Activated B cell treated with CpG ODN at 0.5 μM for 24 hours (primary cell): ENCODE data around the gene MECR. TPM values are rescaled to one million over a fixed set of nuclear protein-coding genes. Genes with fewer than 3 reads are reported as not detected.

Experiments
- ATAC-seq: fragments of 200-7000 bp; cut with Tn5 transposase; one replicate; pipeline ENCODE4 v1.10.0; 2021; ENCODE audit warnings: low read depth, mild to moderate bottlenecking, moderate library complexity
- CTCF ChIA-PET: fragments of 350-600 bp; sonication (Branson Sonifier 250); formaldehyde crosslinking; loops from one replicate; lab custom pipeline; 2021; ENCODE audit warnings: antibody characterized with exemption; lab: Charles Lee
- POLR2A ChIA-PET: fragments of 350-600 bp; sonication (Branson Sonifier 250); formaldehyde crosslinking; loops from one replicate; lab custom pipeline; 2021; ENCODE audit warnings: antibody characterized with exemption; lab: Charles Lee
- DNase-seq: peaks from one replicate; pipeline ENCODE4 v3.0.0; 2022
- H3K27ac Mint-ChIP-seq: one replicate; pipeline ENCODE4 v1.8.0; 2020; ENCODE audit warnings: mixed read lengths
- H3K27me3 Mint-ChIP-seq: one replicate; pipeline ENCODE4 v1.8.0; 2021; ENCODE audit warnings: mixed read lengths
- H3K36me3 Mint-ChIP-seq: one replicate; pipeline ENCODE4 v1.8.0; 2021; ENCODE audit warnings: low read depth, mixed read lengths
- H3K4me1 Mint-ChIP-seq: one replicate; pipeline ENCODE4 v1.8.0; 2021; ENCODE audit warnings: mixed read lengths
- H3K4me3 Mint-ChIP-seq: one replicate; pipeline ENCODE4 v1.8.0; 2020; ENCODE audit warnings: mild to moderate bottlenecking, mixed read lengths
- H3K9me3 Mint-ChIP-seq: one replicate; pipeline ENCODE4 v1.8.0; 2020; ENCODE audit warnings: mixed read lengths
- intact Hi-C: fragments of 100-400 bp; cut with micrococcal nuclease; formaldehyde crosslinking; loops from one replicate; pipeline ENCODE4 v1.15.1; 2024
- total RNA-seq: library from RNA; stranded (reverse); gene quantifications from 2 replicates; pipeline ENCODE4 v1.2.3, GENCODE V29; 2022
- TF ChIP-seq, protein P1 (sequence below): fragments of 200-600 bp; IDR thresholded peaks from one replicate; pipeline ENCODE4 v1.8.0; 2022; ENCODE audit warnings: antibody characterized with exemption, mild to moderate bottlenecking

The MECR gene
- total RNA-seq, 1 donor from 2014 or later, result 18.7 TPM

DNA sequence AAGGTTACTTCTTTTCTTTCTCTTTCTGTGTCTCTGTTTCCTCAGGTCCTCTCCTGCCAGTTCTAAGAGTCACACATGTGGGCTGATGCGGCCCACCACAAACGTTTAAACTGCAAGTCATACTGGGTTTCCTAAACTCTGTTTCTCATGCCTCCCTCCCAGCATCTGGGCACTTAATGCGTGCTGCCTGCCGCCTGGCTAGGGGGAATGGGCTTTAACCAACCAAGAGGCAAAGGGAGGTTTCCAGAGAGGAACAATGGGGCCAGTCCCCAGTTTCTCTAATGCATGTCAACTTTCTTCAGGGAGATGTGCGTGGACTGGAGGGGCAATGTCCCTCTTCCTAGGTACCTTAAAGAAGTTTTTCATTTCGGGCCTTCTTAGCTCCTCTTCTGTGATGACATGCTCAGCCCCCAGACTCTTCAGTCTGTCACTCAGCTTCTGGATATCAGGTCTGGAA lies 29.1 kb downstream of the MECR start:
- CTCF ChIA-PET, result interaction anchor here (1.1 to 4.0 kb wide), 12 partner anchors 9 to 842 kb away, joined by 3 to 40 read pairs (median 7); partner anchors contain the start of gene SRSF4
- Mint-ChIP-seq H3K4me1 (peaks cover 3% of the 10 kb centered on the region), H3K4me3 (no peak overlapping the region), H3K9me3 (no peaks in the 10 kb centered on the region), H3K27me3 (no peaks in the 10 kb centered on the region), H3K36me3 (peaks cover 36% of the 10 kb centered on the region), H3K27ac (no peak overlapping the region)
- POLR2A ChIA-PET, result interaction anchor here (1.3 to 1.9 kb wide), 3 partner anchors 19 to 320 kb away, joined by 3 to 6 read pairs (median 3); partner anchors contain the start of gene SRSF4
- DNase-seq (no peak), ATAC-seq (no peak)
- TF ChIP-seq, protein P1, sequence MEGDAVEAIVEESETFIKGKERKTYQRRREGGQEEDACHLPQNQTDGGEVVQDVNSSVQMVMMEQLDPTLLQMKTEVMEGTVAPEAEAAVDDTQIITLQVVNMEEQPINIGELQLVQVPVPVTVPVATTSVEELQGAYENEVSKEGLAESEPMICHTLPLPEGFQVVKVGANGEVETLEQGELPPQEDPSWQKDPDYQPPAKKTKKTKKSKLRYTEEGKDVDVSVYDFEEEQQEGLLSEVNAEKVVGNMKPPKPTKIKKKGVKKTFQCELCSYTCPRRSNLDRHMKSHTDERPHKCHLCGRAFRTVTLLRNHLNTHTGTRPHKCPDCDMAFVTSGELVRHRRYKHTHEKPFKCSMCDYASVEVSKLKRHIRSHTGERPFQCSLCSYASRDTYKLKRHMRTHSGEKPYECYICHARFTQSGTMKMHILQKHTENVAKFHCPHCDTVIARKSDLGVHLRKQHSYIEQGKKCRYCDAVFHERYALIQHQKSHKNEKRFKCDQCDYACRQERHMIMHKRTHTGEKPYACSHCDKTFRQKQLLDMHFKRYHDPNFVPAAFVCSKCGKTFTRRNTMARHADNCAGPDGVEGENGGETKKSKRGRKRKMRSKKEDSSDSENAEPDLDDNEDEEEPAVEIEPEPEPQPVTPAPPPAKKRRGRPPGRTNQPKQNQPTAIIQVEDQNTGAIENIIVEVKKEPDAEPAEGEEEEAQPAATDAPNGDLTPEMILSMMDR, result no peak
- intact Hi-C loops, result loop anchor here (1.0 kb wide), 1 partner anchor 168 kb away; no protein-coding TSS in a partner anchor

DNA sequence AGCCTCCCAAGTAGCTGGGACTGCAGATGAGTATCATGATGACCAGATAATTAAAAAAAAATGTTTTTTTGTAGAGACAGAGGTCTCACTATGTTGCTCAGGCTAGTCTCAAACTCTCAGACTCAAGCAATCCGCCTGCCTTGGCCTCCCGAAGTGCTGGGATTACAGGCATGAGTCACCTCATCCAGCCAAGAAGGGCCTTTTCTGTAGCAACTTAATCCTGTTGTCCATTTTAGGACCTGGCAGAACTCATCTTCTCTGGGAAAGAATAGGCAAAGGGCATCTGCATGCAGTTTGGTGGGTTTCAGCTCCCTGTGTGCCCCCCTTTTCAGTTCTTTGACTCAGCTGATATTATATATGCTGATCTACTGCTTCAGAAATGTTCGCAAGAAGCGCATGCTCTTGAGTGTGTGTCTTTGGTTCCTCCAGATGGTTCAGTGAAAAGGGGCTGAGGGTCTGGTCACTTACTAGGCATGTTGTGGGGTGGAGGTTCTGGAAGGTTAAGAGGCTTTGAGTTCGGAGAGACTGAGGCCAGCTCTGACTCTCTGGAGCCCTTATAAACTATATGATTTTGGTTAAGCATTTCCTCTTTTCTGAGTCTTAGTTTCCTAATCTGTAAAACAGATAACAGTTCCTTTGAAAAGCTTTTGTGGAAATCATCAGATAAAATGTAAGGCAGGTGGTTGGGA lies 29.7 kb downstream of the MECR start:
- intact Hi-C loops, result no loop called here
- no peaks in the 10 kb centered on the region for H3K27me3 Mint-ChIP-seq
- peaks cover 30% of the 10 kb centered on the region for H3K36me3 Mint-ChIP-seq
- no peak for DNase-seq
- TF ChIP-seq, protein P1, result no peak
- H3K9me3 Mint-ChIP-seq, result no peaks in the 10 kb centered on the region
- H3K27ac Mint-ChIP-seq, result no peak overlapping the region
- H3K4me3 Mint-ChIP-seq, result no peak overlapping the region
- CTCF ChIA-PET, result interaction anchor here (1.4 to 4.0 kb wide), 8 partner anchors 19 to 841 kb away, joined by 3 to 40 read pairs (median 11); partner anchors contain the start of gene SRSF4
- POLR2A ChIA-PET, result interaction anchor here (1.3 to 1.9 kb wide), 3 partner anchors 19 to 319 kb away, joined by 3 to 6 read pairs (median 3); partner anchors contain the start of gene SRSF4
- ATAC-seq, result no peak
- H3K4me1 Mint-ChIP-seq, result peaks cover 3% of the 10 kb centered on the region

DNA sequence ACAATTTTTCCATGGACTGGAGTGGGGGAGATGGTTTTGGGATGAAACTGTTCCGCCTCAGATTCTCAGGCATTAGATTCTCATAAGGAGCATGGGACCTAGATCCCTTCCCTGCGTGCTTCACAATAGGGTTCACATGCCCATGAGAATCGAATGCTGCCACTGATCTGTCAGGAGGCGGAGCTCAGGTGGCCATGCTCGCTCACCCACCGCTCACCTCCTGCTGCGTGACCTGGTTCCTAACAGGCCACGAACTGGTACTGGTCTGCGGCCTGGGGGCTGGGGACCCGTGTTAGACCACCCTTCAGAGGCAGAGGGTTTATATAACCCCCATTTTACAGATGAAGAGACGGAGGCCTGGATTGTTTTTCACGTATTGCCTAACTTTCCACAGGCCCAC lies 32.7 kb downstream of the MECR start:
- peaks cover 3% of the 10 kb centered on the region for H3K4me1 Mint-ChIP-seq
- intact Hi-C loops, result loop anchor here (1.0 kb wide), 1 partner anchor 316 kb away; no protein-coding TSS in a partner anchor
- DNase-seq, result no peak
- no peaks in the 10 kb centered on the region for H3K9me3 Mint-ChIP-seq
- no peak for ATAC-seq
- H3K36me3 Mint-ChIP-seq, result peaks cover 37% of the 10 kb centered on the region
- H3K4me3 Mint-ChIP-seq, result no peak overlapping the region
- H3K27ac Mint-ChIP-seq, result no peak overlapping the region
- POLR2A ChIA-PET, result interaction anchor here (0.7 to 1.3 kb wide), 4 partner anchors 10 to 314 kb away, joined by 3 to 7 read pairs (median 4); partner anchors contain the start of gene SRSF4
- TF ChIP-seq, protein P1, result no peak
- no peaks in the 10 kb centered on the region for H3K27me3 Mint-ChIP-seq
- CTCF ChIA-PET, result interaction anchor here (0.7 to 3.0 kb wide), 5 partner anchors 17 to 318 kb away, joined by 3 to 20 read pairs (median 5); partner anchors contain the start of gene SRSF4

DNA sequence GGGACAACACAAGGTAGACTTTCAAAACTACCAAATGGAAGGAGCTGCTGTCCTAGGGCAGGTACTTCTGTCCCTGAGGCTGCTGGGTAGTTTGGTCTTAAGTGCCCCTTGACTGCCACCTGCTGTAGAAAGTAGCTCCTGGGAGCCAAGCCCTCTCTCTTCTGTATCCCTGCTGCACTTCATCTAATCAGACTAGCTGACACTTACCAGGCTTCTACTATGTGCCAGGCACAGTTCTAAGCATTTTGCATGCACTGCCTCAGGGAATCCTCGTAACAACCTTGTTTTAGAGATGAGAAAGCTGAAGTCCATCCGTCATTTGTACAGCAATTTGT lies 33.2 kb downstream of the MECR start:
- POLR2A ChIA-PET, result interaction anchor here (0.7 to 1.3 kb wide), 4 partner anchors 10 to 313 kb away, joined by 3 to 7 read pairs (median 4); partner anchors contain the start of gene SRSF4
- CTCF ChIA-PET, result interaction anchor here (0.7 to 3.0 kb wide), 5 partner anchors 16 to 318 kb away, joined by 3 to 20 read pairs (median 5); partner anchors contain the start of gene SRSF4
- TF ChIP-seq, protein P1, result no peak
- H3K4me3 Mint-ChIP-seq, result no peak overlapping the region
- H3K27me3 Mint-ChIP-seq, result no peaks in the 10 kb centered on the region
- H3K4me1 Mint-ChIP-seq, result peaks cover under 1% of the 10 kb centered on the region
- ATAC-seq (peak; percentile 90), DNase-seq (no peak)
- peaks cover 37% of the 10 kb centered on the region for H3K36me3 Mint-ChIP-seq
- no peak overlapping the region for H3K27ac Mint-ChIP-seq
- intact Hi-C loops, result loop anchor here (1.0 kb wide), 1 partner anchor 315 kb away; no protein-coding TSS in a partner anchor
- H3K9me3 Mint-ChIP-seq, result no peaks in the 10 kb centered on the region
